ENCODE results near the gene ITGA2B.

ITGA2B gene

DNA sequence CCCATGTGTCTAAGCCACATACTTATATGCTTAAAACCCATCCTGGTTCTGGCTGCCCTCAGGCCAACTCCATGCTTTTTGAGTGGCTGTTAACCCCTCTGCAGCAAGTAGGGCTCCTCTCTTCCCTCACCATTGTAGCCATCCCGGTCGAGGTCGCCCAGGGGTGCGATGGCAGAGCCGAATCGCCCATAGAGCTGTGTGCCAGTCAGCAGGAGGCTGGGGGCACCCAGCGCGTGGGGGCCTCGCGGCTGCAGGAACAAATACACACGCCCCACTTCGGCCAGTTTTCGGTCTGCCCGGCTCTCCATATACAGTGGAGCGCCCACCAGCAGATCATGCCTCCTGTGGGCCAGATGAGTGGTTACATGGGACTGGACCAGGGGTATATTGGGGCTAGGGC lies 6.1 kb downstream of the ITGA2B start:
- H3K4me1 Mint-ChIP-seq = peaks cover 4% of the 10 kb centered on the region
- peaks cover 37% of the 10 kb centered on the region for H3K27me3 Mint-ChIP-seq (ENCODE audit: low read depth)
- no peak overlapping the region for H3K4me3 Mint-ChIP-seq
- no peaks in the 10 kb centered on the region for H3K9me3 Mint-ChIP-seq
- no peaks in the 10 kb centered on the region for H3K36me3 Mint-ChIP-seq (ENCODE audit: low read depth)
- H3K27ac Mint-ChIP-seq = no peak overlapping the region
- TF ChIP-seq CTCF (IDR thresholded peaks at IDR 0.05; ENCODE audit: unreplicated experiment in 3 of 3) = no peak

GRCh38 chr17:44382917-44383316 lies 6.5 kb downstream of the ITGA2B start:
- no peaks in the 10 kb centered on the region for H3K36me3 Mint-ChIP-seq (ENCODE audit: low read depth)
- H3K27ac Mint-ChIP-seq = no peak overlapping the region
- H3K4me1 Mint-ChIP-seq = peaks cover 4% of the 10 kb centered on the region
- H3K9me3 Mint-ChIP-seq = no peaks in the 10 kb centered on the region
- no peak for TF ChIP-seq CTCF (IDR thresholded peaks at IDR 0.05; ENCODE audit: unreplicated experiment in 3 of 3)
- H3K27me3 Mint-ChIP-seq (ENCODE audit: low read depth) = peaks cover 36% of the 10 kb centered on the region
- no peak overlapping the region for H3K4me3 Mint-ChIP-seq

- Mint-ChIP-seq H3K9me3 (no peaks in the 10 kb centered on the region), H3K27me3 (ENCODE audit: low read depth) (peaks cover 33% of the 10 kb centered on the region), H3K4me1 (peaks cover 4% of the 10 kb centered on the region), H3K27ac (no peak overlapping the region), H3K36me3 (ENCODE audit: low read depth) (no peaks in the 10 kb centered on the region), H3K4me3 (no peak overlapping the region)
- no peak for TF ChIP-seq CTCF (IDR thresholded peaks at IDR 0.05; ENCODE audit: unreplicated experiment in 3 of 3)
Measured at GRCh38 chr17:44381810-44382305, 7.6 kb downstream of the ITGA2B start.

DNA sequence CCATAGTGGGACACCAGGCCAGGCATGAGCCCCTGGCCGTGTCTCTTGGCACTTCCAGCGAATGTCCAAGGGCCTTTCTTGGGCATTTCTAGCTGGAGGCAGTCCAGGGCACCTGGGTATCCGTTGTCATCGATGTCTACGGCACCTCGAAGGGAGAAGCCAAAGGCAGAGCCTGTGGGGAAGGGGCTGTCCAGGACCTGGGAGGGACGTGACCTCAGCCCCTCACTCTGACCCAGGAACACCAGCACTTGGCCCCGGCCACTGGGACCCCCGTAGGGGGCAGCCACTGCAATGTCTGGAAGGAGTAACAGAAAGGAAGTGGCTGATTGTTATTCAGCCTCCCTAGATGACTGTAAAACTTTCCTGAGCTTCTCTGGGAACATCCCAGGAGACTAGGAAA lies 8.7 kb downstream of the ITGA2B start:
- Mint-ChIP-seq H3K9me3 (no peaks in the 10 kb centered on the region), H3K27ac (no peak overlapping the region), H3K4me1 (peaks cover 4% of the 10 kb centered on the region), H3K27me3 (ENCODE audit: low read depth) (peaks cover 29% of the 10 kb centered on the region), H3K36me3 (ENCODE audit: low read depth) (no peaks in the 10 kb centered on the region), H3K4me3 (no peak overlapping the region)
- no peak for TF ChIP-seq CTCF (IDR thresholded peaks at IDR 0.05; ENCODE audit: unreplicated experiment in 3 of 3)

DNA sequence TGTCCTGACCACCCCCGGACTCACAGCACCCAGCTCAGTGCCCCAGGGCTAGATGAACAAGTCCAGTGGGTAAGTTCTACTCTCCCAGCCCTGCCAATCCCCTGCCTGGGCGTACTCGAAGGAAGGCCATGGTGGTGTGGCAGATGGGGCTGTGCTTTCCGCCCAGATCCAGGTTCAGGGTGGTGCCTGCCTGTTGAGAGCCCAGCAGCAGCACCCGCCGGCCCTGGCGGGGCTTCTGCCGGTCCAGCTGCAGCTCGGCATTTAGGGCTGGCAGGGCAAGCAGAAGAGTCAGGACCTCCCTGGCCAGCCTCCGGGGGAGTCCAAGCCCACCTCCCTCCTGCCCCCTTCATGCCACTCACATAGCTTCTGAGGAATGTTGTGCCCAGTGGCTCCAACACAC lies 9.6 kb downstream of the ITGA2B start:
- Mint-ChIP-seq H3K4me3 (no peak overlapping the region), H3K27me3 (ENCODE audit: low read depth) (peaks cover 29% of the 10 kb centered on the region), H3K27ac (no peak overlapping the region), H3K4me1 (peaks cover 4% of the 10 kb centered on the region), H3K9me3 (no peaks in the 10 kb centered on the region), H3K36me3 (ENCODE audit: low read depth) (no peaks in the 10 kb centered on the region)
- TF ChIP-seq CTCF (IDR thresholded peaks at IDR 0.05; ENCODE audit: unreplicated experiment in 3 of 3) = no peak

DNA sequence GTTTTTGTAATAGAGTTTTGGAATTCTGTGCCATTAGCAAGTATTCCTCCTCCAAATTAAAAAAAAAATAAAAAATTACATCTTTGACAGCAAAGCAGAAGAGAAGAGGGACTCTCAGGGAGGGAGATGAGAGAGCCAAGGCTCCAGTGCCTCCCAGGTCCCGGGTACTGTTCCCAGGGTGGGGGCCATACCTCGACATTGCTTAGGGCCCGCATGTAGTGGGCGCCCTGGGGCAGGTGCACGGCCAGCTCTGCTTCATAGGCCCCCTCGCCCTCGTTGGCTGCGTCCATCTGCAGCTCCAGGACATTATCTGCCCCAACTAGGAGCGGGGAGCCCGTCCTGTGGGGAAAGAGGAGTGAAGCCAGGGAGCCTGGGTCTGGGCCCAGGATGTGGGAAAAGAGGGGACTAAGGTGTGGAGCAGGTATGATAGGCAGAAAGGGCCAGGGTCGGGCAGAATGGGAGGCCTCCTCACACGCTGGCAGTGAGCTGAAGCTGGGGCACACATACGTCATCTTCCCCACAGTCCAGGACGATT lies 11.2 kb downstream of the ITGA2B start:
- H3K36me3 Mint-ChIP-seq (ENCODE audit: low read depth) = no peaks in the 10 kb centered on the region
- TF ChIP-seq CTCF (IDR thresholded peaks at IDR 0.05; ENCODE audit: unreplicated experiment in 3 of 3) = no peak
- H3K4me3 Mint-ChIP-seq = no peak overlapping the region
- peaks cover 4% of the 10 kb centered on the region for H3K4me1 Mint-ChIP-seq
- H3K27ac Mint-ChIP-seq = no peak overlapping the region
- no peaks in the 10 kb centered on the region for H3K9me3 Mint-ChIP-seq
- H3K27me3 Mint-ChIP-seq (ENCODE audit: low read depth) = peaks cover 19% of the 10 kb centered on the region
